Urinary bladder (tissue), 4 donors: ENCODE measurements around the gene TEX261. TPM values are rescaled to one million over a fixed set of nuclear protein-coding genes. Genes with fewer than 3 reads are reported as not detected.

Source experiments
- DNase-seq: peaks from one replicate; pipeline ENCODE4 v3.0.0-alpha.2; 2015; ENCODE audit errors: extremely low spot score
- H3K27ac ChIP-seq: one replicate; pipeline ENCODE4 v1.5.1; 2013; ENCODE audit warnings: low read depth, mild to moderate bottlenecking, moderate library complexity
- H3K36me3 ChIP-seq: one replicate; pipeline ENCODE4 v1.6.1; 2013; ENCODE audit warnings: mild to moderate bottlenecking, moderate library complexity; ENCODE audit not compliant: insufficient read depth
- H3K4me1 ChIP-seq: one replicate; pipeline ENCODE4 v1.6.1; 2013; ENCODE audit warnings: mild to moderate bottlenecking, moderate library complexity; ENCODE audit not compliant: insufficient read depth
- H3K4me3 ChIP-seq: one replicate; pipeline ENCODE4 v1.5.1; 2013; ENCODE audit warnings: low read depth, low read length
- WGBS: extraction: QIAGEN DNeasy Blood & Tissue Kit; methylation state at CpG from one replicate; pipeline ENCODE4 v1.1.7; 2013; 5-methylcytosine and 5-hydroxymethylcytosine counted together
- polyA plus RNA-seq: library from polyadenylated mRNA; stranded (reverse); fragments of 200-250 nt; gene quantifications from one replicate; pipeline ENCODE4 v1.2.3, GENCODE V29; 2013
- total RNA-seq: library from RNA; depleted of rRNA; stranded (reverse); fragments of >200 nt; gene quantifications from one replicate; pipeline ENCODE4 v1.2.3, GENCODE V29; 2014
- donor health status: healthy with polysubstance abuse.
- donor health status: healthy.

Gene TEX261
- total and polyA plus RNA-seq, 2 donors, result 25.0 to 44.4 TPM

DNA sequence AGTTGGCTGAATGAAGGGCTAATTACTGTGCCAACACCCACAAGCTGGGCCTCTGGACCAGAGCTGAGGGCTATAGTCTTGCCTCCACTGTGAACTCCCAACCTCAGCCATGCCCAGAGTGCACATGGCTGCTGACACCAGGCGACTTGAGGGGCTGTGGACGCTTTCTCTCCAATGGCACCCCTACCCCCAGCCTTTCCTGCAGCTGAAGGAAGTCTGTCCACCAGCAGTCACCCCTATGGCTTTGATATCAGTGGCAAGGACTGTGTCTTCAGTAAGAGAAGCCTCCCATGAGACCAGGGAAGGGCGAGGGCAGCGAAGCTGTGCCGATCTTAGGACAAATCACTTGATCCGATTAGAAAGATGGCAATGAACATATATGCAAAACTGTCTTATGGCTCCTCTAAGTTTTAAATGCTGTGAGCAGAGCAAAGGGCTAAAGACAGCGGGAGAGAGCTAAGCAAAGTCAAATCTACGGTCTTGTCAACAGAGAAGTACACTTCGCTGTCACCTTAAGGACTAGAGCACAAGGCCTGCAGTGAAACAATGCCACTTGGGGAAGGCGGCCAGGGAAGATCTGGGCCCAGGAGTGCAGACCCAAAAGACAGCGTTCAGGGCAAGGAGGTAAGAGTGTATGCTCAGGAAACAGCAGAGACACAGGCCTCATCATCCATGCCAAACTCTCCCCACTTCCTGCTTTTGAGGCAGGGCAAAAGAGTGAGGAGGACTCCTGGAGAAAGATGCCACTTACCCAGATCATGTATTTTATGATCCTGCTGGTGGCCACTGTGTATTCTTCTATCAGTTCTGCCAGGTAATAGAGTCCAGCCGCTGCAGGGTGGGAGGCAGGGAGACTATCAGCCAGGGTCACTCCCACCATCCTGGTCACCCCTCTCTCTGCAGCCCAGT lies 1.5 kb downstream of the TEX261 start:
- Histone ChIP-seq H3K36me3 (peaks cover 2% of the 10 kb centered on the region), H3K4me3 (peak overlapping the region; percentile 92), H3K4me1 (no peaks in the 10 kb centered on the region), H3K27ac (no peak overlapping the region)
- DNase-seq, result no peak
- 89% methylated on average over 12 of the region's 12 CpGs for WGBS

DNA sequence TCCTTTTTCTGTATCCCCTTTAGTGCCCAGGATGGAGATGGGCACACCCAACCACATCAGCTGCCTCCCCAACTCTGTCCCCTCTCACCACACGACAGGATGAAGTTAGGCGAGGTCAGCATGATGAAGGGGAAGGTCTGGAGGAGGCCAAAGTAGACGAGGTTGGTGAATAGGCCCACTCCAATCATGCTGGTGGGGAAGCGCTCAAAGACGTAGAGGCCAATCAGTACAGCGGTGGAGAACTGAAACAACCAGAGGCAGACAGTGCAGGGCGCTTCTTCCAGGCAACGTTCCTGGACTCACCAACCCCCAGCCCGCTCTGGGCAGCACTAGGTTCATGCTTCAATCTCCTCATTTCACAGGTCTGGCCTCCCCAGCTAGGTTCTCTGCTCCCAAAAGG lies 2.9 kb downstream of the TEX261 start:
- DNase-seq, result no peak
- 85% methylated on average over 9 of the region's 9 CpGs for WGBS
- H3K4me1 ChIP-seq, result no peaks in the 10 kb centered on the region

DNA sequence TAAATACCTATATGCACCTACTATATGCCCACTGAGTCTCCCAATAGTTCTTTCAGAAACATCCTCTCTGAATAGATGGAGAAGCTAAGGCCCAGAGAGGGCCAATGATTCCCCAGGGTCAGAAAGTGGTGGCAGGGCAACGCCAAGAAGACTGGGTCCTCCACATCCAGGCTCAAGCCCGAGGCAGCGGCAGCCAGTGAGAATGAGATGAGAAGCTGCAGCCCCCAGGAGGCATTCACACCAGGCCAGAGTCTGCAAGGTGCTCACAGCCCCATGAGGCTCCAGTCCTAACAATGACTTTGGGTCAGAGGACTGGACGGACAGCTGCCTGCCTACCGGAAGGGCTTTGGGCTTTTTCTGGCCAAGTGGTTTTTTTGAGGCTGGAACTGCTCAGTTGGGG lies 3.5 kb downstream of the TEX261 start:
- Histone ChIP-seq H3K4me1 (no peaks in the 10 kb centered on the region), H3K4me3 (no peak overlapping the region), H3K36me3 (peaks cover 2% of the 10 kb centered on the region), H3K27ac (no peak overlapping the region)
- WGBS, result 91% methylated on average over 5 of the region's 5 CpGs
- DNase-seq, result no peak

More for the DNA sequence above, 2.9 kb downstream of the TEX261 start:
- Histone ChIP-seq H3K36me3 (peaks cover 2% of the 10 kb centered on the region), H3K4me3 (no peak overlapping the region), H3K27ac (no peak overlapping the region)

DNA sequence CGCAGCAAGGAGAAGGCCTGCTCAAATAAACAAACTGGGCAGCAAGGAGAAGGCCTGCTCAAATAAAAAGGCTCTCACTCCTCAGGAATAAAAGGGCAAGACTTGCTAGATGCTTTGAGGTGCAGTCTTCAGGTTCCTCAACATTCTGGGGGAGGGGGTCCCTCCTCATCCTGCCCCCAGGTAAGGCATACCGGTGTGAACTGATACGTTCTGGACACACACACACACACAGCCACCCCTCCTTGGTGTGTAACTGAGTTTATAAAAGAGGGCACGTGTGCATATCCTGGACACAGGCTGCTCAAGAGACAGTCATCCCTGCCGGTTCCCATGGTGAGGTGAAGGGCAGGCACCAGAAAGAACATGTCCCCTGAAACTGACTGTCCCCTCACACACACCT lies 4.5 kb downstream of the TEX261 start:
- DNase-seq, result no peak
- Histone ChIP-seq H3K4me1 (no peaks in the 10 kb centered on the region), H3K4me3 (no peak overlapping the region), H3K36me3 (peaks cover 2% of the 10 kb centered on the region), H3K27ac (no peak overlapping the region)
- 75% methylated on average over 5 of the region's 5 CpGs for WGBS

DNA sequence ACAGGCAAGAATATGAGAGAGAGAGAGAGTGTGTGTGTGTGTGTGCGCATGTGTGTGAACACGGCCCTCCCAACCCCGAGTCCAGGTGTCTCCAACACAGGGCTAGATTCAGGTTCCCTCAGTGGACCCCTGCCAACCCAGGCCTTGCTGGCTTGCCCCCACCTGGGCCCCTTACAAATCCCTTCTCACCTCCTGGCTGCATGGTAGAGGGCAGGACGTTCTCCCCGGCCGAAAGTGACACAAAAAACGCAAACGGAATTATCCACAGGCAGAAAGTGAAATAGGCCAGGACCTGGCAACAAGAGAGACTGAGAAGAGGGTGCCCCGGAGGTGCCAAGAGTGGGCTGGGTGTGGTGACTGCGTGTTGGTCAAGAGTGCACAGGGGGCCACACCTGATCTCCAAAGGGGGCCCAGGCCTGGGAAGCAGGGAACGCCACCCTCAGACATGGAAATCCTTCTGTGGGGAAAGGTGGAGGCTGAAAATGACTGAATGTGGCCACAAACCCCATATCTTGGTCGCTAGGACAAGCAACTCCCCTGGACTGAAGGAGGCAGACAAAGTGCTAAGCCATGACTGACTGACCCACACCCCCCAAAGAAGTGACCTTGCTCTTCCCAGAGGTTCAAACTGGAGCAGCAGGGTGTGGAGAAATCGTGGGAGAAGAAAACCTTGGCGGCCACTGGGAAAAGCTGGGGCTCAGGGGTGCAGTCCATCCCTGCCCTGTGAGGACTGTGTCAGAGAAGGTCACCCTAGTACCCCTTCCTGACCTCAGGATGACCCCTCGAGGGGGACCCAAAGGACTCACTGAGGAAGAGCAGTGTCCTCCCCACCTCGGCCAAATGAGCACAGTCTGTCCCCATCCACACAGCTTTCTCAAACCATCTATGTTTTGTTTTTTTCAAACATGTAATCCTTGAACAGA lies 5.7 kb downstream of the TEX261 start:
- Histone ChIP-seq H3K27ac (no peak overlapping the region), H3K36me3 (peaks cover 2% of the 10 kb centered on the region), H3K4me3 (no peak overlapping the region), H3K4me1 (no peaks in the 10 kb centered on the region)
- 91% methylated on average over 16 of the region's 16 CpGs for WGBS
- no peak for DNase-seq

DNA sequence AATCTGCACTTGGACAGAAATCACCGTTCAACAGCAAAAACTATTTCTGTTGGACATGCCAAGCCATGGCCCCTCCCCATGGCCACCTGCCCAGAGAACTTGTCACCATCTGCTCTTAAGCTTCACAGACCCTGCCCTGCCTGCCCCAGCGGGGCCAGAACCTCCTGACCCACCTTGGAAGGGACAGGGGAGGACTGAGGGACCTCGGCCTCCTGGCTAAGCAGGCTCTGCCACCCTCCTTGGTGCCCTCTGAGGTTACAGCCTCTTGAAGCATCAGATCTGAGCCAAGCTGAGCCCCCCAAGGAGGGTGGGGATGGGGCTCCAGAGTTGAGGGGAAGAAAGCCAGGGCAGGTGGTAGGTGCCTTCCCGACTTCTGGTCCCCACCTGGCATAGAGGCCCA lies 6.5 kb downstream of the TEX261 start:
- DNase-seq, result no peak
- Histone ChIP-seq H3K4me3 (no peak overlapping the region), H3K27ac (no peak overlapping the region), H3K36me3 (peaks cover 2% of the 10 kb centered on the region), H3K4me1 (no peaks in the 10 kb centered on the region)
- WGBS, result 63% methylated on average over 4 of the region's 4 CpGs

DNA sequence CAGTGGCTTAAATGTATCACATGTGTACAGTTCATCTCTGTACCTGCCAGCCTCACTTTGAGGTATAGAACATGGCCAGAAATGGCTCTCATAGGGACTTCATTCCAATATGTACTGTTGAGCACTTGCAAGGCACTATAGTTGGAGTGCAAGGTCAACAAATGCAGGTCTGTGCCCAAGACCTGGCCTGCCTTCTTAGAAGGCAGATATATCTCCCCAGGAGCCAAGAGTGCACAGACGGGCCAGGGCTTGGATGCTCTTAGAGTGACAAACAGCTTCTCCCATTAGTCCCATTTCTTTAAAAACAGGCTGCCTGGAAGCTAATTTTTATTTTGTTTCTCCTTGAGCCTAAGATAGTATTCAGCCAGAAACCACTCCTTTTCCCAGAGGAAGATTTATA lies 7.3 kb downstream of the TEX261 start:
- no peak overlapping the region for H3K27ac ChIP-seq
- no peak for DNase-seq
- peaks cover 3% of the 10 kb centered on the region for H3K36me3 ChIP-seq
- no peak overlapping the region for H3K4me3 ChIP-seq
- no peaks in the 10 kb centered on the region for H3K4me1 ChIP-seq
- 72% methylated on average over 1 of the region's 1 CpG for WGBS

DNA sequence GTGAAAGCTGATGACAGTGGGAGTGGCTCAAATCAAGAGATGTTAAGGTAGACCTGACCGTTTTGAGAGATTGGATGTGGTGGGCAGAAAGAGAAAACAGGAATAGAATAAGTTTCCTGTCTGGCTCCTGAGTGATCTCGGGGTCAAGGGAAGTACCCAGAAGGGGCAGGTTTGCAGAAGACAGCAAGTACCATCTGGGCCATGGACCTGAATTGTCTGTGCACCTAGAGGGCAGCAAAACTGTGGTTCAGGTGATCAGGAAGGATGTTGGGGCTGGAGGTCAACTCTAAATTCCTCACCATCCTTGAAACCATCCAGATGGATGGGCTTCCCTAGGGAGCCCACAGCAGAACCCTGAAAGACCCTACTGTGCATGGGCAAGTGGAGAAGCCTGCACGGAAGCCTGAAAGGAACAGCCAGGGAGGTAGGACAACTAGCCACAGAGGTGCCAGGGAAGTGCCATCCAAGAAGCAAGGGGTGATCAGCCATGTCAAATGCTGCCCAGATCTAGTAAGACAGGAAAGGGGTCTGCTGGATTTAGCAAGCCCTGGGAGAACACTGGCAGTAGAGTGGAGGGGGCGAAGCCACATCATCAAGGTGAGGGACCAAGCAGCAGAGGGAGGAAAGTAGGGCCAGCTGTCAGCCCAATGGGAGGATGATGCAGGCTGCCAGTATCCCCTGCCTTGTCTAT lies 8.0 kb downstream of the TEX261 start:
- H3K4me3 ChIP-seq, result no peak overlapping the region
- peaks cover 3% of the 10 kb centered on the region for H3K36me3 ChIP-seq
- WGBS, result 89% methylated on average over 4 of the region's 4 CpGs

DNA sequence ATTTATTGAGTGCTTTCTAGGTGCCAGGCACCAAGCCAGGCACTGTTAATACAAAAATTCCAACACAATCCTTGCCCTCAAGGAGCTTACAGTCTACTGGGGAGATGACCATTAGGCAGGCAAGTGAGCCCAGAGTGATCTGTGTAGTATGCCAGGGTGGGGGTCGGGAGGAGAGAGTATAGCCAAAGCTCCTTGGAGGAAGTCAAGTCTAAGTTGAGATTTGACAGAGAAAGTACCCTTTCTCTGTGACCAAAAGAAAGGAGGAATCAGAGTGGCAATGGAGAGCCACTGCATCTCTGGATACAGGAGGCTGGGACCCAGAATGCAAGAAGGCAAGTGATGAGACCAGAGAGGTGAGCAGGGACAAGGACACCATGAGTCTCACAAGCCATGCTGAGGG lies 8.7 kb downstream of the TEX261 start:
- H3K4me1 ChIP-seq, result no peaks in the 10 kb centered on the region
- H3K4me3 ChIP-seq, result no peak overlapping the region
- peaks cover 2% of the 10 kb centered on the region for H3K36me3 ChIP-seq
- WGBS, result 92% methylated on average over 1 of the region's 1 CpG
- no peak for DNase-seq
- no peak overlapping the region for H3K27ac ChIP-seq

More for the DNA sequence above, 8.0 kb downstream of the TEX261 start:
- no peaks in the 10 kb centered on the region for H3K4me1 ChIP-seq
- no peak for DNase-seq
- H3K27ac ChIP-seq, result no peak overlapping the region

DNA sequence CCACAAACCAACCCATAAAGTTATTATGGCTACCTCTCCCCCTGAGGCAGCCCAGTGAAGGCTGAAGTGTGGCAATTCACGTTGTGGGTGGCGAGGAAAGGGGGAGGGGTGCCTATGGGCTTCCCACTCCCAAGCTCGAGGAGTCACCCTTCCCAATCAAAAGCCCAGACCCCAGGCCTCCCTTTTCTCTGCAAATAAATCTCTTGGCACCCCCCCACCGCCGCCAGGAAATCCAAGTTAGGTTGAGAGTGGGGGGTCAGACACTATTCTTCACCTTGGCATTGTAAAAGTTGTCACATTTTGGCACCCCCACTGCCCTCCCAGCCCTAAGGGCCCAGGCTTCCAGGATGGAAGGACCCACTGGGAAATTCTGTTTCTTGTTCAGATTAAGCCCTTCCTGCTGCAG lies 9.4 kb downstream of the TEX261 start:
- no peak overlapping the region for H3K27ac ChIP-seq
- no peak for DNase-seq
- no peak overlapping the region for H3K4me3 ChIP-seq
- H3K4me1 ChIP-seq, result no peaks in the 10 kb centered on the region
- 76% methylated on average over 5 of the region's 5 CpGs for WGBS
- H3K36me3 ChIP-seq, result peaks cover 2% of the 10 kb centered on the region

DNA sequence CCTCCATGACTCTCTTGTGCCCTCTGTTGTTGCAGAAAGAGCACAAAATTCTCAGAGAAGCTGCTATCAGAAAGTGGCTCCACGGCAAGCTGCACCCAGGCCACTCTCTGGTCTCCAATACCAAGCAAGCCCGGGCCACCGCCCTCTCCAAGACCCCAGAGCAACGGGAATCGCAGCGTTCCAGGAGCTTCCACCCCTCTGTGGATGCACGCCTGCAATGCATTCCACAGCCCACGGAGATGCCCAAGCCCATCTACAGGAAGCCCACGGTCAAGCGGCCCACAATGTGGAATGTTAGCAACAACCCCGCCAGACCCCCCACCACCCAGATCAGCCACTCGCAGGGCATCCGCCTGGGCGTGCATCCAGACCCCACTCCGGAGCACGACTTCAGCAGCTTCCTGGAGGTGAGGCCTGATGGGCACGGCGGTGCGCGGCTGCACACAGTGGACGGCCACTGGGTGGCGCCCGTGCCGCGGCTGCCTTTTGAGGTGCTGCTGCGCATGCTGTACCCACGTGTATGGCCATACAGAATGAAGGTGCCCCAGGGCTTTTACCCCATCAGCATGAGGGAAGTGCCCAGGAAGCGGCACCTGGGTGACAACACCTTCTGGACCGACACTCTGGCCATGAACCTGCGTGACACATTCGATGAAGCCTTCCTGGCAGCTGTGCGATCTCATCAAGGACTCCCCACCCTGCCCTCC lies 9.9 kb downstream of the TEX261 start:
- WGBS, result 35% methylated on average over 32 of the region's 32 CpGs
- H3K4me1 ChIP-seq, result no peaks in the 10 kb centered on the region
- H3K36me3 ChIP-seq, result peaks cover 2% of the 10 kb centered on the region
- H3K4me3 ChIP-seq, result no peak overlapping the region
- H3K27ac ChIP-seq, result no peak overlapping the region
- no peak for DNase-seq

DNA sequence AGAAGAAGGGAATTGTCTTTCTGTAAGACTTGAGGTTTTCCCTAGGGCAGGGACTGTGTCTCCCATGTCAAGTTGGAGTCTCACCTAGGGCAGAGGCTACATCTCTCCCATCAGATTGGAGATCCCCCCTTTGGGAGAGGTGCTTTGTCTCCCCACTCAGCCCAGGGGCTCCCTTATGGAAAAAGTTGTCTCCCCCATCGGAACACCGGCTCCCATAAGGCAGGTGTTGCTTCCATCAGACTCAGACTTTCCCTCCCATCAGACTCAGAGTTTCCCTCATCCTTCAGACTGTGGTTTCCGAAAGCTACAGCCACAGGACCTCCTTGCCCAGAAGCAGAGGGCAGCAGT lies 10.5 kb downstream of the TEX261 start:
- Histone ChIP-seq H3K4me3 (no peak overlapping the region), H3K4me1 (no peaks in the 10 kb centered on the region), H3K27ac (no peak overlapping the region), H3K36me3 (peaks cover 2% of the 10 kb centered on the region)
- no peak for DNase-seq
- WGBS, result 94% methylated on average over 3 of the region's 3 CpGs
